T-helper 2 cell (primary cell): ENCODE results near the gene CA14.
A peak's percentile ranks its signal among the peaks of the same experiment; 100 is the strongest.
"Not testable (repeated sequence)": the region's sequence is repeated elsewhere in the genome, so short reads cannot be mapped to it uniquely, and the experiment has no call there.

Experiments used
- DNase-seq, 5 experiments: peaks; one replicate each; pipeline versions ENCODE4 v3.0.0 to v3.0.0-alpha.2; 2012 to 2022

The CA14 gene

GRCh38 chr1:150236614-150237100 lies 20.9 kb upstream of the CA14 start:
- no peak for DNase-seq

GRCh38 chr1:150237176-150237575 lies 20.4 kb upstream of the CA14 start:
- not testable (repeated sequence) for DNase-seq

GRCh38 chr1:150237746-150238145 lies 19.8 kb upstream of the CA14 start:
- DNase-seq, result no peak

- DNase-seq, result no peak
These were observed 14.6 kb upstream of the CA14 start for GRCh38 chr1:150243003-150243402.

GRCh38 chr1:150249936-150250335 lies 7.6 kb upstream of the CA14 start:
- DNase-seq, result no peak

- DNase-seq, result no peak
These were observed 1.4 kb upstream of the CA14 start for GRCh38 chr1:150256198-150256553.

GRCh38 chr1:150256554-150257341 lies 826 bp upstream of the CA14 start:
- DNase-seq, result no peak

- no peak for DNase-seq
These were observed 1.6 kb downstream of the CA14 start for GRCh38 chr1:150259217-150259616.

- no peak for DNase-seq
These were observed 2.4 kb downstream of the CA14 start for GRCh38 chr1:150259758-150260669.

- no peak for DNase-seq
These were observed 3.8 kb downstream of the CA14 start for GRCh38 chr1:150261367-150261766.

- DNase-seq, result no peak
These were observed 5.1 kb downstream of the CA14 start for GRCh38 chr1:150262388-150263320.

- no peak for DNase-seq
These were observed 6.0 kb downstream of the CA14 start for GRCh38 chr1:150263549-150263948.

- no peak for DNase-seq
These were observed 10.3 kb downstream of the CA14 start for GRCh38 chr1:150267896-150268295.

GRCh38 chr1:150268340-150268704 lies 10.7 kb downstream of the CA14 start:
- DNase-seq, result peak in 4 of 5 experiments; percentile 20 to 68 (median 34)

GRCh38 chr1:150268705-150269403 lies 11.3 kb downstream of the CA14 start, which contains the start of gene APH1A:
APH1A (minus strand) TSS chr1:150269016; CDS start chr1:150268810, 206 bp downstream.
- peak; percentile 71 to 98 (median 88) for DNase-seq

- no peak for DNase-seq
These were observed 11.9 kb downstream of the CA14 start for GRCh38 chr1:150269451-150269850.

- no peak for DNase-seq
These were observed 13.9 kb downstream of the CA14 start for GRCh38 chr1:150271291-150271959.

- no peak for DNase-seq
These were observed 15.7 kb downstream of the CA14 start for GRCh38 chr1:150273311-150273710.

- DNase-seq, result no peak
These were observed 22.6 kb downstream of the CA14 start for GRCh38 chr1:150280138-150280707.

GRCh38 chr1:150281221-150281757 lies 23.7 kb downstream of the CA14 start:
- DNase-seq, result peak in 4 of 5 experiments; percentile 24 to 65 (median 38)
